ENCODE results near the gene MCCC1.

MCCC1 gene

GRCh38 chr3:182986021-182986420, 113.3 kb downstream of the MCCC1 start:
- no peak overlapping the region for H3K9ac ChIP-seq (ENCODE audit: low read length)
- no peak overlapping the region for H3K27ac ChIP-seq (ENCODE audit: low read depth, low read length)
- no peaks in the 10 kb centered on the region for H3K79me2 ChIP-seq (ENCODE audit: insufficient read depth, low read length)
- TF ChIP-seq EZH2phosphoT487 (conservative IDR thresholded peaks at IDR 0.05; ENCODE audit: low read length) (no peak), CTCF (IDR thresholded peaks at IDR 0.05; ENCODE audit: insufficient read depth, low read length, poor library complexity, severe bottlenecking) (no peak)
- H3K9me3 ChIP-seq (ENCODE audit: insufficient read depth, low read length): no peaks in the 10 kb centered on the region
- H3K27me3 ChIP-seq (ENCODE audit: low read length): no peaks in the 10 kb centered on the region
- H3F3A ChIP-seq (ENCODE audit: insufficient read depth): peaks cover 10% of the 10 kb centered on the region; the same call in 1 of the 2 replicates
- H3K4me3 ChIP-seq (ENCODE audit: insufficient read depth, low read length, poor library complexity, severe bottlenecking): no peak overlapping the region
- H2AFZ ChIP-seq (ENCODE audit: low read depth, low read length, severe bottlenecking): no peak overlapping the region
- H4K20me1 ChIP-seq (ENCODE audit: low read depth, low read length): no peaks in the 10 kb centered on the region
- H3K9me2 ChIP-seq (replicated peaks; ENCODE audit: insufficient read depth, low read length): no peaks in the 10 kb centered on the region
- H3K36me3 ChIP-seq (ENCODE audit: low read length): no peaks in the 10 kb centered on the region
- no peak overlapping the region for H3K4me2 ChIP-seq (ENCODE audit: low read depth, low read length, poor library complexity, severe bottlenecking)

GRCh38 chr3:182983876-182984275, 115.4 kb downstream of the MCCC1 start:
- H3K9ac ChIP-seq (ENCODE audit: low read length): no peak overlapping the region
- no peaks in the 10 kb centered on the region; the same call in 1 of the 2 replicates for H4K20me1 ChIP-seq (ENCODE audit: low read depth, low read length)
- H3K4me2 ChIP-seq (ENCODE audit: low read depth, low read length, poor library complexity, severe bottlenecking): no peak overlapping the region
- H3K36me3 ChIP-seq (ENCODE audit: low read length): no peaks in the 10 kb centered on the region
- H3K4me3 ChIP-seq (ENCODE audit: insufficient read depth, low read length, poor library complexity, severe bottlenecking): no peak overlapping the region
- H3K27ac ChIP-seq (ENCODE audit: low read depth, low read length): no peak overlapping the region
- no peak for TF ChIP-seq CTCF (IDR thresholded peaks at IDR 0.05; ENCODE audit: insufficient read depth, low read length, poor library complexity, severe bottlenecking)
- TF ChIP-seq EZH2phosphoT487 (conservative IDR thresholded peaks at IDR 0.05; ENCODE audit: low read length): no peak
- H3K79me2 ChIP-seq (ENCODE audit: insufficient read depth, low read length): peaks cover 10% of the 10 kb centered on the region
- H3F3A ChIP-seq (ENCODE audit: insufficient read depth): peaks cover 14% of the 10 kb centered on the region; the same call in 1 of the 2 replicates
- no peak overlapping the region for H2AFZ ChIP-seq (ENCODE audit: low read depth, low read length, severe bottlenecking)
- no peaks in the 10 kb centered on the region for H3K9me3 ChIP-seq (ENCODE audit: insufficient read depth, low read length)
- H3K9me2 ChIP-seq (replicated peaks; ENCODE audit: insufficient read depth, low read length): no peaks in the 10 kb centered on the region
- H3K27me3 ChIP-seq (ENCODE audit: low read length): no peaks in the 10 kb centered on the region

- H3K36me3 ChIP-seq (ENCODE audit: low read length): no peaks in the 10 kb centered on the region
- H3K27me3 ChIP-seq (ENCODE audit: low read length): no peaks in the 10 kb centered on the region
- TF ChIP-seq CTCF (IDR thresholded peaks at IDR 0.05; ENCODE audit: insufficient read depth, low read length, poor library complexity, severe bottlenecking): no peak
- TF ChIP-seq EZH2phosphoT487 (conservative IDR thresholded peaks at IDR 0.05; ENCODE audit: low read length): no peak
- peaks cover 19% of the 10 kb centered on the region; the same call in 1 of the 2 replicates for H3F3A ChIP-seq (ENCODE audit: insufficient read depth)
- no peak overlapping the region for H3K27ac ChIP-seq (ENCODE audit: low read depth, low read length)
- H3K9ac ChIP-seq (ENCODE audit: low read length): peak overlapping the region; percentile 80
- H2AFZ ChIP-seq (ENCODE audit: low read depth, low read length, severe bottlenecking): peak overlapping the region; percentile 54
- no peaks in the 10 kb centered on the region for H3K9me2 ChIP-seq (replicated peaks; ENCODE audit: insufficient read depth, low read length)
- H3K4me3 ChIP-seq (ENCODE audit: insufficient read depth, low read length, poor library complexity, severe bottlenecking): peak overlapping the region; percentile 90
- no peaks in the 10 kb centered on the region for H3K9me3 ChIP-seq (ENCODE audit: insufficient read depth, low read length)
- peak overlapping the region; percentile 53 for H3K4me2 ChIP-seq (ENCODE audit: low read depth, low read length, poor library complexity, severe bottlenecking)
- peaks cover 39% of the 10 kb centered on the region for H3K79me2 ChIP-seq (ENCODE audit: insufficient read depth, low read length)
- H4K20me1 ChIP-seq (ENCODE audit: low read depth, low read length): no peaks in the 10 kb centered on the region; the same call in 1 of the 2 replicates
Measured at GRCh38 chr3:182981038-182981380, 118.3 kb downstream of the MCCC1 start.
